Measurements from ENCODE around the gene EBF3. TPM values are rescaled to one million over a fixed set of nuclear protein-coding genes. Genes with fewer than 3 reads are reported as not detected.

Gene EBF3
- total RNA-seq, 1 donor: 31.8 TPM

DNA sequence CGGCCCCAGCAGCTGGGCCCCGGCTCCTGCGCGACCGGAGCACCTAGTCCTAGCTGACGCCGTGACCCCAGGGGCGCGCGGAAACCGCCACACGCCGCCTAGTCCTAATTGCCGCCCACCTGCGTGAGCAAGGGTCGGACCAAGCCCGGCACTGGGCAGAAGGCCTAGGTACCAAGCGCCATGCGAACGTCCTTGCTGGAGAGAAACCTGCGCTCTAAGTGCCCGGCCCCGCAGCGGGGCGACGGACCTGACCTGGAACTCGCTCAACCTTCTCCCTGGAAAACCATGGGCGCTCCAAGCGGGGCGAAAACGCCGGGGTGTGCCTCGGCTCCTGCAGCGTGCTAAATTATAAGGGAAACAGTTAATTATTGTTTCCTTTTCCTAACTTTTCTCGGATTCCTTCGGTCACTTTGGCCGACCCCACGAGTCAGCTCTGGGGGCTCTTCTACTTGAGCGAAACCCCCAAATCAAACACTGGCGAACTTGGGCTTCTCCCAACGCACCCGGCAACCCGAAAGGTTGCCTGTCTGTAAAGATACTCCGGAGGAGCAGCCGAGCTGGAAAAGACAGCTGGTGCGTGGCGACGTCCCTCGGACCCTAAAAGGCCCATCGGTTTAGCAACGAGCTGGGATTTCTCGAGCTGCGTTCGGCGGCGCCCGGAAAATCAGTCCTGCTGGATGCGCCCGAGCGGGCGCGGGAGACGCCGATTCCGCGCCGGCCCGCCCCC, 5.3 kb upstream of the EBF3 start:
- Histone ChIP-seq H3K4me1 (ENCODE audit: insufficient read depth, low read length) (peaks cover 18% of the 10 kb centered on the region), H3K4me2 (ENCODE audit: insufficient read depth, low read length) (peak overlapping the region; percentile 83), H3K79me2 (ENCODE audit: insufficient read depth, low read length) (no peaks in the 10 kb centered on the region), H3K27me3 (ENCODE audit: insufficient read depth, low read length) (peaks cover 41% of the 10 kb centered on the region), H3K4me3 (ENCODE audit: insufficient read depth, low read length) (peak overlapping the region; percentile 64), H3K36me3 (ENCODE audit: insufficient read depth, low read length) (no peaks in the 10 kb centered on the region), H3K27ac (ENCODE audit: low read depth, low read length) (no peak overlapping the region), H2AFZ (ENCODE audit: low read length) (peak overlapping the region; percentile 56), H4K20me1 (ENCODE audit: insufficient read depth, low read length) (no peaks in the 10 kb centered on the region), H3K9me3 (ENCODE audit: low read depth, low read length) (no peaks in the 10 kb centered on the region)
- DNase-seq (ENCODE audit: insufficient read length, low spot score, missing footprints): peak; percentile 92
- TF ChIP-seq, protein P1, sequence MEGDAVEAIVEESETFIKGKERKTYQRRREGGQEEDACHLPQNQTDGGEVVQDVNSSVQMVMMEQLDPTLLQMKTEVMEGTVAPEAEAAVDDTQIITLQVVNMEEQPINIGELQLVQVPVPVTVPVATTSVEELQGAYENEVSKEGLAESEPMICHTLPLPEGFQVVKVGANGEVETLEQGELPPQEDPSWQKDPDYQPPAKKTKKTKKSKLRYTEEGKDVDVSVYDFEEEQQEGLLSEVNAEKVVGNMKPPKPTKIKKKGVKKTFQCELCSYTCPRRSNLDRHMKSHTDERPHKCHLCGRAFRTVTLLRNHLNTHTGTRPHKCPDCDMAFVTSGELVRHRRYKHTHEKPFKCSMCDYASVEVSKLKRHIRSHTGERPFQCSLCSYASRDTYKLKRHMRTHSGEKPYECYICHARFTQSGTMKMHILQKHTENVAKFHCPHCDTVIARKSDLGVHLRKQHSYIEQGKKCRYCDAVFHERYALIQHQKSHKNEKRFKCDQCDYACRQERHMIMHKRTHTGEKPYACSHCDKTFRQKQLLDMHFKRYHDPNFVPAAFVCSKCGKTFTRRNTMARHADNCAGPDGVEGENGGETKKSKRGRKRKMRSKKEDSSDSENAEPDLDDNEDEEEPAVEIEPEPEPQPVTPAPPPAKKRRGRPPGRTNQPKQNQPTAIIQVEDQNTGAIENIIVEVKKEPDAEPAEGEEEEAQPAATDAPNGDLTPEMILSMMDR (IDR thresholded peaks at IDR 0.05; ENCODE audit: extremely low read depth, low read depth, low read length): no peak

DNA sequence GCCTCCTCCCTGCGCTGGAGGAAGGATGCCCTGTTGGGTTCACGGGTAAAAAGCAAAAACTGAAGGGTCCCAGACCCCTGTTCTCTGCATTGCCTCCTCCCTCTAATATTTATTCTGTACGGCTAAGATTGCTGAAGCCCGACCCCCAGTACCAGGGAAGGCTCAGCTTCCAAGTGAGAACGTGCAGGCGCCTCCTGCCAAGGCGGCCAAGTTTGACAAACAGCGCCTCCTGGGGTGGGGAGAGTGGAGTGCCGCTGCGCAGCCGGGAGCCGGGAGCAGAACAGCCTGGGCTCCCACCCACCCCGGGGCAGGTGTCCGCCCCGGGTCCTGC, 4.7 kb upstream of the EBF3 start:
- H3K4me1 ChIP-seq (ENCODE audit: insufficient read depth, low read length): peaks cover 18% of the 10 kb centered on the region
- H3K9me3 ChIP-seq (ENCODE audit: low read depth, low read length): no peaks in the 10 kb centered on the region
- no peaks in the 10 kb centered on the region for H4K20me1 ChIP-seq (ENCODE audit: insufficient read depth, low read length)
- no peaks in the 10 kb centered on the region for H3K36me3 ChIP-seq (ENCODE audit: insufficient read depth, low read length)
- TF ChIP-seq, protein P1 (IDR thresholded peaks at IDR 0.05; ENCODE audit: extremely low read depth, low read depth, low read length): peak; percentile 65
- DNase-seq (ENCODE audit: insufficient read length, low spot score, missing footprints): peak; percentile 99
- H3K27me3 ChIP-seq (ENCODE audit: insufficient read depth, low read length): peaks cover 41% of the 10 kb centered on the region
- no peak overlapping the region for H2AFZ ChIP-seq (ENCODE audit: low read length)
- H3K4me2 ChIP-seq (ENCODE audit: insufficient read depth, low read length): peak overlapping the region; percentile 83
- H3K79me2 ChIP-seq (ENCODE audit: insufficient read depth, low read length): peaks cover 2% of the 10 kb centered on the region
- H3K4me3 ChIP-seq (ENCODE audit: insufficient read depth, low read length): peak overlapping the region; percentile 64
- H3K27ac ChIP-seq (ENCODE audit: low read depth, low read length): no peak overlapping the region

DNA sequence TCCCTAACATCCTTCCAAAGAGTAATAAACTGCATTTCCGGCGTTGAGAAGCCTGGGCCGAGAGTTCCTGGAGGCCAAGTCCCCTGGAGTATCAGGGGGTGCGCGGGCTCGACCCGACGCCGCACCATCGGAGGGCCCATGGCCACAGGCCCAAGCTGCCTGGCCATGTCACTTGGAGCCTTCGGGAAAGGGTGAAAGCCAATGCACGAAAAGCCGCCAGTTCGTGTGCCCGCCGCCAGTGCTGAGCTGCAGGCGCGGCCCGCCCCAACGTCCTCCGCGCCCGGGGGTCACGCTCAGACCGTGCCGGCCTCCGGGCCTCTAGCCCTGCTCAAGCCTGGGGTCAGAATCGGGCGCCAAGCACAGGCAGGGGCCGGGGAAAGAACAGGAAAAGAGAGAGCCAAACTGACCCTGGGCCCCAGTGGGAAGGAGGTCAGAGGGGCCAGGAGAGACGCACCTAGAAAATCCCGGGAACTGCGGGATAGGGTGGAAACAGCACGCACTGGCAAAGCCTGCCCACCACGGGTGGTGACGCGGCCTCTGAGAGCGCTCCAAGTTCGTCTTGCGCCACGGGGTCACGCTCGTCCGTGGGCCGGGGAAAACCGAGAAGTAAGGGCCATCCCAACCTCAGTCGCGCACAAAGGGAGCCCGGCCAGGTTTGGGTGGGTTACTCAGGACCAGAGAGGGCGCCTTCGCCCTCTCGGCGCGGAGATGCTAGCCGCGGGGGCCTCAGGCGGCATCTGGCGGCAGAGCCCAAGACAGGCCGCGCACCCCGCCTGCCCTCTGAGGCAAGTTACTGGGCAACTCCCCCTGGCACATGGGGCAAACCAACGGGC, 4.2 kb upstream of the EBF3 start:
- peaks cover 18% of the 10 kb centered on the region for H3K4me1 ChIP-seq (ENCODE audit: insufficient read depth, low read length)
- H3K4me2 ChIP-seq (ENCODE audit: insufficient read depth, low read length): peak overlapping the region; percentile 83
- H3K36me3 ChIP-seq (ENCODE audit: insufficient read depth, low read length): no peaks in the 10 kb centered on the region
- DNase-seq (ENCODE audit: insufficient read length, low spot score, missing footprints): peak; percentile 80
- no peak overlapping the region for H2AFZ ChIP-seq (ENCODE audit: low read length)
- H3K27me3 ChIP-seq (ENCODE audit: insufficient read depth, low read length): peaks cover 41% of the 10 kb centered on the region
- no peaks in the 10 kb centered on the region for H4K20me1 ChIP-seq (ENCODE audit: insufficient read depth, low read length)
- no peak overlapping the region for H3K4me3 ChIP-seq (ENCODE audit: insufficient read depth, low read length)
- no peaks in the 10 kb centered on the region for H3K9me3 ChIP-seq (ENCODE audit: low read depth, low read length)
- TF ChIP-seq, protein P1 (IDR thresholded peaks at IDR 0.05; ENCODE audit: extremely low read depth, low read depth, low read length): no peak
- H3K79me2 ChIP-seq (ENCODE audit: insufficient read depth, low read length): peaks cover 7% of the 10 kb centered on the region
- H3K27ac ChIP-seq (ENCODE audit: low read depth, low read length): no peak overlapping the region

DNA sequence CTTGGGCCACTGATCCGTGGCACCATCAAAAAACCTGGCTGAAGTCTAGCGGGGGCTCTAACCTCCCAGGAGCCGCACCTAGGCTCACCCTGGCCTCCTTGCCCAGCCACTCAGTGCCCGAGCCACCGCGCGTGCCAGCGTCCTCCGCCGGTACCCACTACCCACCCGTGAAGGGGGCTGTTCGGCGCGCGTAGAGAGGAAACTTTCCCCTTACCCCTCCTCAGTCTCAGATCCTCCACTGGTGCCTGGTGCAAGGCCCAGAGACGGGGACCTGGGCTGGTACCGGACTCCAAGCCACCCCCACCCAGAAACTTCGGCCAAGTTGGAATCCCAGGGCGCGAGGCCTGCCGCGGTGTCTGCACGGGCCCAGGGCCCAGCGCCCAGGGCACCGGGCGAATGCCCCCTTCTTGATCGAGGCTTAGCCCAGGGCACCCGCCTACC, 3.5 kb upstream of the EBF3 start:
- no peak overlapping the region for H3K4me3 ChIP-seq (ENCODE audit: insufficient read depth, low read length)
- TF ChIP-seq, protein P1 (IDR thresholded peaks at IDR 0.05; ENCODE audit: extremely low read depth, low read depth, low read length): no peak
- H3K79me2 ChIP-seq (ENCODE audit: insufficient read depth, low read length): peaks cover 13% of the 10 kb centered on the region
- H3K4me1 ChIP-seq (ENCODE audit: insufficient read depth, low read length): peaks cover 18% of the 10 kb centered on the region
- no peaks in the 10 kb centered on the region for H3K36me3 ChIP-seq (ENCODE audit: insufficient read depth, low read length)
- peaks cover 41% of the 10 kb centered on the region for H3K27me3 ChIP-seq (ENCODE audit: insufficient read depth, low read length)
- H3K9me3 ChIP-seq (ENCODE audit: low read depth, low read length): no peaks in the 10 kb centered on the region
- H3K27ac ChIP-seq (ENCODE audit: low read depth, low read length): no peak overlapping the region
- peak; percentile 62 for DNase-seq (ENCODE audit: insufficient read length, low spot score, missing footprints)
- H4K20me1 ChIP-seq (ENCODE audit: insufficient read depth, low read length): peaks cover 5% of the 10 kb centered on the region
- H2AFZ ChIP-seq (ENCODE audit: low read length): no peak overlapping the region
- H3K4me2 ChIP-seq (ENCODE audit: insufficient read depth, low read length): no peak overlapping the region

Measured in osteoblast (primary cell).